Measurements from ENCODE around the gene TLR5.

Gene TLR5

GRCh38 chr1:223147409-223147808 is 4.4 kb upstream of the TLR5 start:
- DNase-seq (ENCODE audit: low spot score): no peak

GRCh38 chr1:223146745-223147144 is 3.7 kb upstream of the TLR5 start:
- no peak for DNase-seq (ENCODE audit: low spot score)

- no peak for DNase-seq (ENCODE audit: low spot score)
These were observed 1.9 kb upstream of the TLR5 start for GRCh38 chr1:223144914-223145313.

GRCh38 chr1:223144431-223144830 is 1.4 kb upstream of the TLR5 start:
- DNase-seq (ENCODE audit: low spot score): no peak

- DNase-seq (ENCODE audit: low spot score): no peak
These were observed 645 bp upstream of the TLR5 start for GRCh38 chr1:223143537-223144248.

GRCh38 chr1:223142269-223142668 is 779 bp downstream of the TLR5 start:
- no peak for DNase-seq (ENCODE audit: low spot score)

- DNase-seq (ENCODE audit: low spot score): peak; percentile 17
These were observed 2.2 kb downstream of the TLR5 start for GRCh38 chr1:223140611-223141405.

GRCh38 chr1:223137455-223138085 is 5.5 kb downstream of the TLR5 start:
- DNase-seq (ENCODE audit: low spot score): peak; percentile 35

- no peak for DNase-seq (ENCODE audit: low spot score)
These were observed 7.0 kb downstream of the TLR5 start for GRCh38 chr1:223136086-223136485.

- DNase-seq (ENCODE audit: low spot score): peak; percentile 66
These were observed 7.7 kb downstream of the TLR5 start for GRCh38 chr1:223135176-223135942.

GRCh38 chr1:223133824-223134435 is 9.1 kb downstream of the TLR5 start:
- DNase-seq (ENCODE audit: low spot score): peak; percentile 84

- DNase-seq (ENCODE audit: low spot score): no peak
These were observed 9.7 kb downstream of the TLR5 start for GRCh38 chr1:223133306-223133823.

GRCh38 chr1:223129229-223129901 is 13.7 kb downstream of the TLR5 start:
- DNase-seq (ENCODE audit: low spot score): peak; percentile 64

GRCh38 chr1:223126741-223127140 is 16.3 kb downstream of the TLR5 start:
- DNase-seq (ENCODE audit: low spot score): no peak

GRCh38 chr1:223125766-223126165 is 17.3 kb downstream of the TLR5 start:
- no peak for DNase-seq (ENCODE audit: low spot score)

- DNase-seq (ENCODE audit: low spot score): no peak
These were observed 19.9 kb downstream of the TLR5 start for GRCh38 chr1:223123011-223123610.

GRCh38 chr1:223118418-223118817 is 24.6 kb downstream of the TLR5 start:
- DNase-seq (ENCODE audit: low spot score): no peak

- no peak for DNase-seq (ENCODE audit: low spot score)
These were observed 26.1 kb downstream of the TLR5 start for GRCh38 chr1:223116950-223117349.

GRCh38 chr1:223114871-223115270 is 28.2 kb downstream of the TLR5 start:
- DNase-seq (ENCODE audit: low spot score): no peak

GRCh38 chr1:223110952-223111351 is 32.1 kb downstream of the TLR5 start:
- no peak for DNase-seq (ENCODE audit: low spot score)
